Suprapubic skin (tissue), 4 donors: ENCODE results near the gene CLDN6.

Source experiments
- CTCF ChIP-seq, 2 donors: fragments of 200-600 bp in 1 of 2; fragments of 450-650 bp in 1 of 2; sonication (generic) in 1 of 2; IDR thresholded peaks; one replicate each; pipeline ENCODE4 v1.5.1; 2016 to 2019; ENCODE audit warnings: antibody characterized with exemption in 2 of 2, mild to moderate bottlenecking in 1 of 2, moderate library complexity in 1 of 2
- POLR2A ChIP-seq, 2 donors: fragments of 450-650 bp; IDR thresholded peaks; one replicate each; pipeline ENCODE4 v1.6.1; 2017; ENCODE audit warnings: antibody characterized with exemption in 2 of 2, mild to moderate bottlenecking in 2 of 2, moderate library complexity in 2 of 2
- POLR2AphosphoS5 ChIP-seq, 3 donors: sonication (generic); formaldehyde crosslinking; IDR thresholded peaks; one replicate each; pipeline ENCODE4 v1.6.1; 2017; ENCODE audit warnings: antibody characterized with exemption in 3 of 3

- TF ChIP-seq POLR2A (IDR thresholded peaks at IDR 0.05) (no peak), CTCF (IDR thresholded peaks at IDR 0.05) (no peak), POLR2AphosphoS5 (IDR thresholded peaks at IDR 0.05) (no peak)
These were observed 17.4 kb downstream of the CLDN6 start for GRCh38 chr16:3000540-3000939.
